HK-2 (cell line): ENCODE results near the gene TAF13.

Experiments
- DNase-seq: peaks from one replicate; pipeline ENCODE4 v3.0.0-alpha.2; 2018; ENCODE audit not compliant: unreplicated experiment

Gene TAF13

GRCh38 chr1:109075531-109076490 lies at the start of gene TAF13:
Gene TAF13, minus strand, starts transcription at chr1:109076003. Its CDS starts 56 bp downstream, at chr1:109075947.
- peak; percentile 93 for DNase-seq

DNA sequence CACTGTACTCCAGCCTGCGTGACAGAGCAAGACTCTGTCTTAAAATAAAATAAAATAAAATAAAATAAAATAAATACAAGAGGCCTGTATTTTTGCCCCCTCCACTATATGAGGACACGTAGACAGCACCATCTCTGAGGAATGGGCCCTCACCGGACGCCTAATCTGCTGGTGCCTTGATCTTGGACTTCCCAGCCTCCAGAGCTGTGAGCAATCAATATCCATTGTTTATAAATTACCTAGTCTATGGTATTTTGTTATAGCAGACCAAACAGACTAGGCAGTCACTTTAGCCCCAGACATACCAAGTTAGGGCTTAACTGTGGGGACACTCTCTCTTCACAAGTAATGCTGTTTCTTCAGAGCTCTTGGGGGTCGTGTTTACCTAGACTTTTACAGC lies 44.6 kb upstream of the TAF13 start:
- DNase-seq, result no peak

DNA sequence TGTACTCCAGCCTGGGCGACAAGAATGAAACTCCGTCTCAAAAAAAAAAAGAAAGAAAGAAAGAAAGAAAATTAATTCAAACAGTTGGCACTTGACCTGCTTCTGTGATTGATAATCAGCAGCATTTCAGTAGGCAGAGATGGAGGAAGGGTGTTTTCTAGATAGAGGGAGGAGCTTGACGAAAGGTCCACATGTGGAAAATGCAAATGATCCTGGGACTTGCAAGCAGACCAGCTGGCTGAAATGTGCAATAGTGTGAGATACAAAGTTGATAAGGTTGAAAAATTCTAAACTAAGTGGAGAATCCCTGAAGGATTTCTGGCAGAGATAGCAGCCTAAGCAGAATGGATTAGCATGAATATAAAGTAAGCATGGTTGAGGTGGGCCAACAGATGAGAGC lies 42.3 kb upstream of the TAF13 start:
- DNase-seq, result no peak

DNA sequence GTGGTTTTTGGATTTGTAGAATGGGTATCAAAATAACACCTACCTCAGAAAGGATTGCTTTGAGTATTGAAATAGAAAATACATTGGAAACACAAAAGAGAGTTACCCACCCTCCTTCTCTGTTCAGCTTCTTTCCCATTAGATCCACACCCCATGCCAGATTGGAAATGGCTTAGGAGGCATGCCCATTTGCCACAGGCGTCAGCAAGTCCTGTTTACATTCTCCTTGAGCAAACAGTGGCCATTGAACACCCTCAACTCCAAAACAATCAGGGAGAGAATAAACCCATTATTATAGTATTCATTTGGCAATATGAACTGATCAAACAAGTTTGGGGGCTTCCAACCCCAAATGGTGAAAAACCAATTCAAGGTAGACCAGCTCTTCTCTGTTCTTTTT lies 40.5 kb upstream of the TAF13 start:
- DNase-seq, result no peak

- no peak for DNase-seq
Measured at GRCh38 chr1:109115685-109116084, 39.9 kb upstream of the TAF13 start.

- no peak for DNase-seq
Measured at GRCh38 chr1:109114342-109114674, 38.5 kb upstream of the TAF13 start.

GRCh38 chr1:109113590-109114341 lies 38.0 kb upstream of the TAF13 start, which contains the start of gene ELAPOR1:
Gene ELAPOR1, plus strand, starts transcription at chr1:109114115. Its CDS starts 69 bp downstream, at chr1:109114184.
- no peak for DNase-seq

- peak; percentile 94 for DNase-seq
Measured at GRCh38 chr1:109112652-109113285, 37.0 kb upstream of the TAF13 start.

DNA sequence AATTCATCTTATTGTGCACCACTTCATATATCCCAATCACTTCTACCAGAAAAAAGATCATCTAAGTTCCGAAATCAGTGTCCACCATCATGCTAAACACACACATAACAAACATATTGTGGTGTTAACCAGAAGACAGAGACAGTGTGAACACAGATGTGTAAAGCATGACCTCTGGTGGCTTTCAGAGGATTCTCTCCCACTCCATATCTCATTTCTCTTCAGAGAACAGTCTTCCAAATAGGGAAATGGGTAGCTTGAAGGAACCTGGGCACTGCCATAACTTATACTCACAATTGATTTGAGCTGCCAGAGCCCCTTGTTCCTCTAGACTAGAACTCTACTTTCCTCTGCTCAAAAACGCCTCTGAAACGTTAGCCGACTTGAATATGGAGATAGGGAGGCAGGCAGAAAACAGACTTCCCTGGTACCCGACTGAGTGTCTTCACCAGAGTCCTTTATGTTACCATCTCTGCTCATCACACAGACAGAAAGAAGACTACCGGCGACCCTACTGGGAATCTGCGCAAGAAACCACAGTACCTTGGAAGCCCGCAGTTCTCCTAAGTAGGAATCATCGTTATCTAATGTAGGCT lies 36.4 kb upstream of the TAF13 start:
- DNase-seq, result no peak

- no peak for DNase-seq
Measured at GRCh38 chr1:109111386-109112055, 35.7 kb upstream of the TAF13 start.

GRCh38 chr1:109109906-109110305 lies 34.1 kb upstream of the TAF13 start:
- no peak for DNase-seq

- DNase-seq, result no peak
Measured at GRCh38 chr1:109107785-109108184, 32.0 kb upstream of the TAF13 start.

DNA sequence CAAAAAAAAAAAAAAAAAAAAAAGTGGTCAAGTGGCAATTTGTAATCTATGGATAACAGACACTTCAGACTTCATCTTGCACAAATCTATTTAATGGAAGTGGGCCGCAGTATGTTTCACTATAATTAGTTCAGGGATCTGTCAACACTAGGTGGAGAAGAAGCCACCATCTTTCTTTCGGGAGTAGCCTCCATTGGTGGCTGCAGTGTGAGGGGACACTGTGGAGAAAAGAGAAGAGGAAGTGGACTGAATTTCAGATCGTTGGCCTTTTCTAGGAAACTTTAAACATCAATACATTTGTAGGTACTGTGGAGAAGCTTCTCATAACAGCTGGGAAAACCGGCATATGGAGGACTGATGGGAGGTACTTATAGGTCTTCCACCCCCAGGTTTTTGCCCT lies 30.1 kb upstream of the TAF13 start:
- no peak for DNase-seq

- DNase-seq, result no peak
Measured at GRCh38 chr1:109104364-109105151, 28.8 kb upstream of the TAF13 start.

GRCh38 chr1:109099938-109100773 lies 24.4 kb upstream of the TAF13 start:
- peak; percentile 98 for DNase-seq

DNA sequence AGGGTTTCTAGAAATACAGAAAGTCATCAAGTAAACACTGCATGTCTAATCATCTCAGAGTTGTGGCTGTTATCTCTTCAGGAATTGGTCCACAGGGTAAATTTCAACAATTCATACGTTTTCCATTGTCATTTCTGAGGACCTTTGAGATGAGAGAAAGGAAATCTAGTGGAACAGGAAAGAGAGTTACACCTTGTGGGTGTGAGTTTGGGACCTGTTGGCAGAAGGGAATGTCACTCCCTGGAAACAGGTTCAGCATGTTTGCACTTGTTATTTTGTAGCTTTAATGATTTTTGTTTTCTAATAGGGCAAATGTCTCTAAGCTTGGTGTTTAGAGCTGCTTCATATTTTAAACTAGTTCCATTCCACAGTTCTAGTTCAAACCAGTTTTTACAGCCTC lies 20.3 kb upstream of the TAF13 start:
- no peak for DNase-seq

DNA sequence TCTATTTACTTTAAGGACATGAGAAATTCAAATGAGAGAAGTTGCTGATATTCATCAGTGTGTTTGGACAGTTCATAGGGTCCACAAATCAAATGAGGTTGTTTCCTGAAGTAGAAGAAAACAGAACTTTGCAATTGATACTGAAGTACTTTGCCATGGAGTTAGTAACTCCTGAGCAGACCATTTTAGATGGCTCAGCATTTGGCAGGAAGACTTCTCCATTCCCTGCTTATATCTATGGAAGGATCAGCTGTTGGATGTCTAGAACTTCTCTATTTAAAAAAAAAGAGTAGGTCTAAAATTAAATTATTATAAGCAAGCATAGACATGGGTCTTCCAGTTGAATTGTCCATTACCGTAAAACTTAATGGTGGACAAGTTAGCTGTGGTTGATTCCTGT lies 19.8 kb upstream of the TAF13 start:
- no peak for DNase-seq

DNA sequence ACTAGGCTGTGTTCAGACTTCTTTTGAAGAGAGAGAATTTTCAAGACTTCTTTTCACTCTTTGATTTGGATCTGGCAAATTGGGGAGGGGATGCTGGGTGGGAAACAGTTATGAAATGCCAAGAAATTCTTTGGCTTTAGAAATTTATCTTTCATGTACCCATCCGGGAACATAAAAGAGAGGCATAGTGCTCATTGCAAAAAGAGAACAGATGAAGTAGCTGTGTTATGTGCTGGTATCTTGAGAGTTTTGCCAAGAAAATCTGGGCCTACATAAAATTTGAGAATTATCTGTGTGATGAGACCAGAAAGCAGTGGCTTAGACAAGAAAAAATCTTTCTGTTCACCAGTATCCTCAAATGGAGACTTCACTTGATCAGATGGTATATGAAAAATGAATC lies 19.1 kb upstream of the TAF13 start:
- no peak for DNase-seq

DNA sequence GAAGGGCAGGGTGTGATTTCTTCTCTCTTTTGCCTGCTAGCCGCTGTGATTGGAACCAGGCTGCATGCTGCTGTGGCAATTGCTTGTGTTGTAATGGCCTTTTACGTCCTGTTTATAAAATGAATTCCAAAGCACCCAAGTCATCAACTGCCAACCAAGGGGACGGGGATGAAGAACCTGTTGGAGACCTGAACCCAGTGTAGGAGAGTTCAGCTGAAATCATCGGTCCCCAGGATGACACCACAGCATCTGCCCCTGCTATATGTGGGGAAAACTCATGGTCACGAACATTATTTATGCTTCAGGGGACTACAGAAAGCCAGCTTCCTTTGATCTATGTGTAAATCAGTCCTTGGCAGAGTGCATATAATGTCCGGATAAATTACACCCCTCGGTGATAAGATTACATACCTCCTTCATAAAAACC lies 18.6 kb upstream of the TAF13 start:
- DNase-seq, result no peak

GRCh38 chr1:109091839-109092193 lies 16.0 kb upstream of the TAF13 start:
- DNase-seq, result no peak
